ENCODE data around the gene DPM3. TPM values are rescaled to one million over a fixed set of nuclear protein-coding genes. Genes with fewer than 3 reads are reported as not detected.
"Not testable (repeated sequence)": the region's sequence is repeated elsewhere in the genome, so short reads cannot be mapped to it uniquely, and the experiment has no call there.

DPM3 gene
- total and polyA plus RNA-seq, 2 of the 13 experiments (the other 11 are each of a cell fraction or from before 2014, with no cell fraction given), result 23.2 to 53.4 TPM

- H3K9ac ChIP-seq (ENCODE audit: insufficient read depth, low read depth, low read length); H3K9me3 ChIP-seq (ENCODE audit: low read length); DNase-seq (ENCODE audit: low spot score); intact Hi-C loops (cut with micrococcal nuclease; ENCODE audit: unreplicated experiment); H3K27ac ChIP-seq (ENCODE audit: extremely low read length, insufficient read depth, low read length); H4K20me1 ChIP-seq (ENCODE audit: insufficient read depth, low read length); FAIRE-seq; H2AFZ ChIP-seq (ENCODE audit: low read length); H3K27me3 ChIP-seq (ENCODE audit: control insufficient read depth in 1 of 2, insufficient read depth in 2 of 2, low read length in 2 of 2); ATAC-seq; BruUV-seq (replicated peaks): not testable (repeated sequence)
- TF ChIP-seq ZNF335 (CRISPR knock-in tag; IDR thresholded peaks at IDR 0.05) (0 out of 2 replicates have a peak, but pooled peaks have one; percentile 0), ZNF501 (CRISPR knock-in tag; IDR thresholded peaks at IDR 0.05) (0 out of 2 replicates have a peak, but pooled peaks have one; percentile 12), SRF (IDR thresholded peaks at IDR 0.05; ENCODE audit: low read depth, low read length) (peak; percentile 50; the same call in 1 of the 2 replicates), ZNF878 (CRISPR knock-in tag; IDR thresholded peaks at IDR 0.05) (0 out of 2 replicates have a peak, but pooled peaks have one; percentile 24)
- ChIA-PET POLR2A (interaction anchor here (1.1 to 5.9 kb wide), 4 partner anchors 37 to 78 kb away, joined by 5 to 56 read pairs (median 16); partner anchors contain the start of gene EFNA1), CTCF (ENCODE audit: low intra/inter-chr PET ratio, low total read pairs) (interaction anchor here (0.6 to 5.3 kb wide), 10 partner anchors 24 to 106 kb away, joined by 3 to 165 read pairs (median 5); partner anchors contain the start of genes EFNA1 and SLC50A1)
- peaks cover 36% of the 10 kb centered on the region for H3K4me1 ChIP-seq (ENCODE audit: insufficient read depth, low read length)
- in situ Hi-C loops (cut with HindIII; ENCODE audit: extremely low pct_ligation_motif_present, low pct_unique_long_range_greater_than_20kb), result loop anchor here (5.0 kb wide), 1 partner anchor 76 kb away; no protein-coding TSS in a partner anchor
- peaks cover 10% of the 10 kb centered on the region for H3K79me2 ChIP-seq (ENCODE audit: insufficient read depth, low read length)
- peak overlapping the region; percentile 100; the same call in 1 of the 2 replicates for H3K4me2 ChIP-seq (ENCODE audit: low read depth, low read length)
- peak overlapping the region in 1 of 3 experiments; percentile 75; a peak in 1 of 6 replicates for H3K4me3 ChIP-seq (replicated peaks in 1 of 3; ENCODE audit: insufficient read depth in 1 of 3, low read depth in 2 of 3, low read length in 3 of 3)
- H3K36me3 ChIP-seq (replicated peaks in 1 of 2; ENCODE audit: control insufficient read depth in 1 of 2, insufficient read depth in 2 of 2, low read length in 2 of 2), result peaks cover 0 to 12% of the 10 kb centered on the region in 2 experiments; a peak in 2 of 5 replicates
- WGBS (ENCODE audit: low lambda C conversion rate), result 39% methylated on average over 4 of the region's 4 CpGs
Observed at GRCh38 chr1:155168105-155168445, 27.7 kb upstream of the DPM3 start.

GRCh38 chr1:155167166-155168104, 27.1 kb upstream of the DPM3 start:
- H3K27ac ChIP-seq (ENCODE audit: extremely low read length, insufficient read depth, low read length), result no peak overlapping the region
- no peaks in the 10 kb centered on the region for H4K20me1 ChIP-seq (ENCODE audit: insufficient read depth, low read length)
- intact Hi-C loops (cut with micrococcal nuclease; ENCODE audit: unreplicated experiment), result loop anchor here (1.0 to 2.0 kb wide), 2 partner anchors 41 to 73 kb away; partner anchors contain the start of gene EFNA1
- in situ Hi-C loops (cut with HindIII; ENCODE audit: extremely low pct_ligation_motif_present, low pct_unique_long_range_greater_than_20kb), result loop anchor here (5.0 kb wide), 1 partner anchor 75 kb away; no protein-coding TSS in a partner anchor
- H3K4me3 ChIP-seq (replicated peaks in 1 of 3; ENCODE audit: insufficient read depth in 1 of 3, low read depth in 2 of 3, low read length in 3 of 3), result peak overlapping the region; percentile 37 to 75 (median 48); a peak in 5 of 6 replicates
- peak; percentile 91 for FAIRE-seq
- BruUV-seq (replicated peaks), result no TSS peak
- ChIA-PET POLR2A (interaction anchor here (0.7 to 5.9 kb wide), 7 partner anchors 32 to 83 kb away, joined by 3 to 56 read pairs (median 5); partner anchors contain the start of genes EFNA1 and SLC50A1), CTCF (ENCODE audit: low intra/inter-chr PET ratio, low total read pairs) (interaction anchor here (0.6 to 5.3 kb wide), 11 partner anchors 23 to 106 kb away, joined by 3 to 165 read pairs (median 4); partner anchors contain the start of genes EFNA1 and SLC50A1)
- peaks cover 7% of the 10 kb centered on the region for H3K79me2 ChIP-seq (ENCODE audit: insufficient read depth, low read length)
- H3K4me2 ChIP-seq (ENCODE audit: low read depth, low read length), result peak overlapping the region; percentile 100
- WGBS (ENCODE audit: low lambda C conversion rate), result 13% methylated on average over 20 of the region's 28 CpGs
- peak; percentile 87 for ATAC-seq
- H3K27me3 ChIP-seq (ENCODE audit: control insufficient read depth in 1 of 2, insufficient read depth in 2 of 2, low read length in 2 of 2), result 0 out of 5 replicates have a peak, but pooled peaks cover 0 to 8% of the 10 kb centered on the region in 2 experiments
- DNase-seq (ENCODE audit: low spot score), result peak; percentile 82
- 0 out of 2 replicates have a peak overlapping the region, but pooled peaks have one; percentile 2 for H3K9ac ChIP-seq (ENCODE audit: insufficient read depth, low read depth, low read length)
- peaks cover 0 to 12% of the 10 kb centered on the region in 2 experiments; a peak in 2 of 5 replicates for H3K36me3 ChIP-seq (replicated peaks in 1 of 2; ENCODE audit: control insufficient read depth in 1 of 2, insufficient read depth in 2 of 2, low read length in 2 of 2)
- peak overlapping the region; percentile 84 for H2AFZ ChIP-seq (ENCODE audit: low read length)
- no peaks in the 10 kb centered on the region for H3K9me3 ChIP-seq (ENCODE audit: low read length)
- H3K4me1 ChIP-seq (ENCODE audit: insufficient read depth, low read length), result peaks cover 36% of the 10 kb centered on the region
- TF ChIP-seq SALL2 (CRISPR knock-in tag; IDR thresholded peaks at IDR 0.05), result no peak
- TF ChIP-seq RBFOX2 (IDR thresholded peaks at IDR 0.05; ENCODE audit: low read depth, low read length), result no peak
- no peak for TF ChIP-seq ISX (CRISPR knock-in tag; conservative IDR thresholded peaks at IDR 0.05)
- no peak for TF ChIP-seq LRRFIP1 (CRISPR knock-in tag; conservative IDR thresholded peaks at IDR 0.05)
- TF ChIP-seq MAFK (conservative IDR thresholded peaks at IDR 0.05 in 1 of 2, IDR thresholded peaks at IDR 0.05 in 1 of 2; ENCODE audit: low read length in 2 of 2), result no peak
- TF ChIP-seq KLF11 (CRISPR knock-in tag; IDR thresholded peaks at IDR 0.05), result no peak
- TF ChIP-seq MYC (CRISPR knock-in tag; IDR thresholded peaks at IDR 0.05; ENCODE audit: borderline replicate concordance), result no peak; the same call in 1 of the 2 replicates
- no peak for TF ChIP-seq ZSCAN12 (CRISPR knock-in tag; IDR thresholded peaks at IDR 0.05)
